ENCODE data around the gene PRKAR1B.
A peak's percentile ranks its signal among the peaks of the same experiment; 100 is the strongest.

PRKAR1B gene

DNA sequence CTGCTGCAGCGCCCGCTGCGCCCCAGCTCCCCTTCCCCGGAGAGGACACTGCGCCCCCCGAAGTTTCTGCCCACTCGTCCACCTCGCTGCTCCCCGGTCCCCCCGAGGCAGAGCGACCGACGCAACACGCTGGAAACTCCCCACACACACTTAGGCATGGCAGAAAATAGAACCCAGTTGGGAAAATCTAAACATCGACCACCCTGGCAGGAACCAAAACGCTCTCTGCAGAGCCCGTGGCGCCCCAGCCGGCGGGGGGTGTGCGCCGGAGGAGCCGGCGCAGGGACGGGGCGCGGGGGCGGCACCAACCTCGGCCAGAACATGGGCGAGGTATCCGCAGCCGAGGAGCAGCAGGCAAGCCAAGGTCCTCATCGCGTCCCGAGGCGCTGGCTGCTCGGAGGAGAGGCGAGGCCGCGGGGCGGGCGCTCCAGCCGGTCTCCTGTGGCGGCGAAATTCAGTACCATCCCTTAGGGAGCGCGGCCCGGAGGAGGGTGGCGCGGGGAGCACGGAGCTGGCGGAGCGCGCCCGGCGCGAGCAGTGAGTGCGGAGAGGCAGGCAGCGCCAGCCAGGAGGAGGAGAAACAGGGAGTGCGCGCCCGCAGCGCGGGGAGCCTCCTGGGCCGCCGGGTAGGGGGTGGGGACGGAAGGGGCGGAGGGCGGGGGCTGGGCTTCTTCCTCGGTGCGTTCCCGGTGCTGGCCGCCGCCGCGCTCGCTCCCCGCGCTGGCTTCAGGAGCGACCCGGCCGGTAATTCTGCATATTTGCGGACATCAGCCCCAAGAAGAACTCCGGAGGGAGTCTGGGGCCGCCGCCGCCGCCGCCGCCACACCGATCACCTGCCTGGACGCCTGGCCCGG is 208.2 kb downstream of the PRKAR1B start:
- peak; percentile 73 for DNase-seq

DNA sequence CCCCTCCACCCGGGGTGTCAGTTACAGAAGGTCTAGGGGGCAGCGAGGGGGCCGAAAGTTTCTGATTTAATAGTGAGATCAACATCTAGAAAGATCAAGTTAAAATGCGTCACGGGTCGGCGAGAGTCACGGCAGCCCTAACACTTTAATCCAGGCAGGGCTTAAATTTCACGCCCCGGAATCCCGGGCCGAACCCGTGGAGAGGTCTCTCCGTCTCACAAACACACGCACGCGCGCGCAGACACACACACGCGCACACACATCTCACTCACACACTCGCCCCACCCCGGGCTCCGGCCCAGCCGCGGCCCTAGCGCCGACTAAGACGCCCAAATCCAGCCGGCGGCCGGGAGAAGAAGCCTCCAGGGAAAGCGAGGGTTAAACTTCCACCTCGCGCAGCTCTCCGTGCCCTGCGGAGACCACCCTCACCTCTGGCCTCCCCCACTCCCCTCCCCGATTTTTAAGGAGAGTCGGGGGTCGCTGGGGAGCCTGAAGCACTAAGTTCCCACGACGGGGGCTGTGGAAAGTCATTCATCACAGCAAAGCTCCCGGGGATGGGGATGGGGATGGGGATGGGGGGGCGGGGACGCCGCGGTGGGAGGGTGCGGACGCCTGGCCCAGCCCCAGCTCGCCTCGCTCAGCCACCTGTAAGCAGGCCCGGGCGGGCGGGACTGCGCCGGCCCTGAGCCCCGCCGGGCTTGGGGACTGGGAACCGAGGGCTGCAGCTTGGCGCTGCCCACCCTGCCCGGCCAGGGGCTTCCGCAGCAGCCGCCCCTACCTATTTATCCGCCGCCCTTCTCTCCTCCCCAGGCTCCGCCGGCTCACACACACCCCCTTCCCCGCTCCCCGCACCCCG is 209.1 kb downstream of the PRKAR1B start:
- DNase-seq = peak; percentile 63

DNA sequence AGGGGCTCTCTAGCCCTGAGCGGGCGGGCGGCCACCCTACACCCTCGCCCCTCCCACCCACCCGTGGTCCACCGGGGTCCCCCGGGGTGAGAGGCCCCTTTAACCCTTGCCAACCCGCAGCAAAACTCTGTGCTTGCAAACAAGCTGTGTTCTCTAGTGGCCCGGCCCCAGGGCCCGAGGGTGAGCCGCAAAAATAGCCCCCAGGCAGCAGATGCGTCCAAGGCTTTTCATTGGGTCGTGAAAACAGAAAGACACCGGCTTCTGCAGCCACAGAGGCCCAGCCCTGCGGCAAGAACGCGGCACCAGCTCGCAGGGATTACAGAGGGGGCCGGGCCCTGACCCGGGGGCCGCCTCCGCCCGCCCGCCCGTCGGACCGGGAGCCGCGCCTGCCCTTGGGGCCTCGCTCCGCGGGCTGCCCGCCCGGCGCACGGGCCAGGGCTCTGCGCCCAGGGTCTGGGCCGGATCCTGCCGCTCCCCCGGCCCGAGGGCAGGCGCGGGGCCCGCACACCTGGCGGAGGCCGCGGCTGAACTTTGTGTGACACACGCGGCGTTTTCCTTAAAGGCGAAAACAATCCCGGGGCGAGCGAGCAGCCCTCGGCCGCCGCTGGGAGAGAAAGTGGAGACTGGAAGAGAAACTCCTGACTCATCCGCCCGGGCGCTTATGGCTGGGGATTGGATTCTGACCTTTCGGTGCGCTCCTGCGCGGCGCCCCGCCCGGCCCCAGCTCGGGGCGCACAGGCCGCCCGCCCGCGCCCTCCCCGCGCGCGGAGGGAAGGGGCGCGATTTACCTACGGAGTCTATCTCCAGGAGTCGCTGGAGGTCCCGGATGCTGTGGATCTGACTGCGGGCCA is 210.2 kb downstream of the PRKAR1B start:
- peak; percentile 70 for DNase-seq

DNA sequence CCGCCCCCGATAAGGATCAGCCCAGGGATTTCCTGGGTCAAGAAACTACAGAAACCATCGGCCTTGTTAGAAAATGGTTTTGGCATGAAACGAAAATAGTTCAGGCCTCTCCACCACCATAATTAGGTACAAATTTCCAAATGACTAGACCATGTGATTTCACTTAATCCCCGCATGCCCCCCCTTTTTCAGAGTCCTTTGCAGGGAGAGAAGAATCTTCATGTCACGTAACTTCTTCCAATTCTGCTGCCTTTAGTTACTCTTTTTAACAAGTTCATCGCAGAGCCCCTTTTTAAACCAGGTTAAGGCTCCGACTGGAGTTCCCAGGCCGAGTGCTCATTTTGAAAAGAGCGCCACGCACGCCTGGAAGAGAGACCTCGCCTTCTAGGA is 210.9 kb downstream of the PRKAR1B start:
- DNase-seq = peak; percentile 42

DNA sequence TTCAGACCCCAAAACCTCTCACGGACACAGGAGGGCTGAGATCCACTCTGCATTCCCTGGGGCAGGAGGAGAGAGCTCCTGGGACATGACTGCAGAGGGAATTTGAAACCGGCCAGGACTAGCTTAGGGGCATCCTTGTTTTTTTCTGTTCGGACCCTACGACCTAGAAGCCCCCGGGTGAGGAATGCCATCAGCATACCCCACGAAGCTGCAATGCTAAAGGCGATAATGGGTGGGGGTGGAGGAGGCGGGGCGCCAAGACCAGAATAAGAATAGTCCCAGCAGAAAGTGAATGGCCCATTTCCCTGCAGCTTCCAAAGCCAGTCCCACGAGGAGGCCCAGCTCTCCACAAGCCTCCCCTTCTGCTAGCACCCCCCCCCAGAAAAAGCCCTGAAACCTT is 211.5 kb downstream of the PRKAR1B start:
- DNase-seq = no peak

DNA sequence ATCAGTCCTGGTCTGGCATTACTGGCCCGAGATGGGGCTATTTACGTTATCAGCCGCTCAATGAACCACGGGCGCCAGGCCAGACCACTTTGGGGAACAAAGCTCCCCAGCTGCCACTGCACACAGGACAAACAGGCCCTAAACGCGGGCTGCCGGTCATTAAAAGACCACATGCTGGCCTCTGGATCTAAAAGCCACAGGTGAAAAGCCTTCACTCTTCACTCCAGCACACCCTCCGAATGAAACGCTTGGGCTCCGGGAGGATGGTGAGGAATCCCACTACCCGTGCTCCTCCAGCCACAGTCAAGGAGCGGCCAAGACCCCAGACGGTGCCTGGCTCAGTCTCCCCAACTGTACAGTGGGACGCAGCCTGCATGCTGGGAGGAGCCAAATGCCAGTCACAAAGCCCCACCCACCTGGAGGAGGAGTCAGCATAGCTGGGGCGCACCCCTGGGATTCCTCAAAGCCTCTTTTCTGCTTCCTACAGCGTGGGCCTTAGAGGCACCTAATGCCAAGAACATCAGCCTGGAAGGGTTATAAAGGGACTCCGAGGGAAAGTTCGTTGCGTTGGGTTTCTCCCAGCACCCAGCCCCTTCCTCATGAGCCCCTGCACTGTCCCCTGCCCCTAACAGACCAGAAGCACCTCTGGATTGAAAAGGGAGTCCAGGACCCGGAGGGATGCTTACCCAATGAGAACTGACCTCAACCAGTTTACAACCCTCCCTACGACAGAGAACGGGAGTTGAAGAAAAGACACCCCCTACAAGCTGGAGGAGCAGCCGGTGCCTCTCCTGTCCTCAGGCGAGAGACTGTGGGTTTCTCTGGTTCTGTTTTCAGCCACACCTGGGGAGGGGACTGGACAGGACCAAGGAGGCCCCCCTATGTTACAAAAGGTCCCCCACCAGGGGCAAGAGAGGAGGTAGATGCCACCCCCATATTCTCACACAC is 212.2 kb downstream of the PRKAR1B start:
- DNase-seq = peak; percentile 25

DNA sequence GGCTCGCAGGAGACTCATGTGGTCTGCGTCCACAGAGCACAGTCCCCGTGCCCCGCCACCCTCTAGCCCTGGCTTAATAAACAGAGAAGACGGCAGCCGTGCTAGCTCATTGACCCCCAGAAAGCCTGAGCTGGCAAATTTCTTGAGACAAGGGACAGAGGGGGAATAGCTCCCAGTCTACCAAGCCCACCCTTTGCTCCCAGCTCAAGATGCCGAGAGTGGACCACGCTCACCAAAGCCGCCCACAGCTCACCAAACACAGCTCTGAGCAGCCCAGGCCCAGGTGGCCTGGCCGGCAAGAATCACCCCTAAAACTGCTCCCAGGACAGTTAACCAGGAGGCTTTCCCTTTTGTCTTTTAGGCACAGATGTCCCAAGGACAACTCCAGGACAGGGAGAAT is 212.8 kb downstream of the PRKAR1B start:
- no peak for DNase-seq

DNA sequence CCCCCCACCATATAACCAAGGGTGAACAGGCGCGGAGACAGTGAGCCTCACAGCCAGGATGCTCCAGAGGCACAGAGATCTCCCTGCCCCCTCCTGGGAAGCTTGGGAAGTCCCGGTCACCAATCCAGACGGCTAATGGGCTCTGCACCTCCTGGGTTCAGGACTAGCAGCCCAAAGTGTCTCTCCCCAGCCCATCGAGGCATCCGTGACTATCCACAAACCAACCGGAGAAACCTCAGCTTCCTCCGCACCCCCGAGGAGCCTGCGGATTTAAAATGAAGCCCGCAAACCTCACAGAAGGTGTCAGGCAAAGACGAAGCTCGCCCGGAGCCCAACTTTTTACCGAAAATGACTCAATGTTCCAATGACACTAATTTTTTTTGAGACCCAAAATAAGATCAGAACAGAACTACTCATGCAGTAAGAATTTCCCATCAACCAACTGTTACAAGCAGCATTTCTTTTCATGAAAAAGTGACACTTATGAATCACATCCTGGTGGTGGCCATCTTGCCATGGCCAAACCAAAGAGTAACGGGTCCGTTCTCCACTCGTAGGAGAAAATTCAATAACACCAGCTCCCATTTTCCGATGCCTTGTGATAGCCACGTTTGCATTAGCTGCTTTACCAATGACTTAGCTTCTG is 213.4 kb downstream of the PRKAR1B start:
- DNase-seq = peak; percentile 75

DNA sequence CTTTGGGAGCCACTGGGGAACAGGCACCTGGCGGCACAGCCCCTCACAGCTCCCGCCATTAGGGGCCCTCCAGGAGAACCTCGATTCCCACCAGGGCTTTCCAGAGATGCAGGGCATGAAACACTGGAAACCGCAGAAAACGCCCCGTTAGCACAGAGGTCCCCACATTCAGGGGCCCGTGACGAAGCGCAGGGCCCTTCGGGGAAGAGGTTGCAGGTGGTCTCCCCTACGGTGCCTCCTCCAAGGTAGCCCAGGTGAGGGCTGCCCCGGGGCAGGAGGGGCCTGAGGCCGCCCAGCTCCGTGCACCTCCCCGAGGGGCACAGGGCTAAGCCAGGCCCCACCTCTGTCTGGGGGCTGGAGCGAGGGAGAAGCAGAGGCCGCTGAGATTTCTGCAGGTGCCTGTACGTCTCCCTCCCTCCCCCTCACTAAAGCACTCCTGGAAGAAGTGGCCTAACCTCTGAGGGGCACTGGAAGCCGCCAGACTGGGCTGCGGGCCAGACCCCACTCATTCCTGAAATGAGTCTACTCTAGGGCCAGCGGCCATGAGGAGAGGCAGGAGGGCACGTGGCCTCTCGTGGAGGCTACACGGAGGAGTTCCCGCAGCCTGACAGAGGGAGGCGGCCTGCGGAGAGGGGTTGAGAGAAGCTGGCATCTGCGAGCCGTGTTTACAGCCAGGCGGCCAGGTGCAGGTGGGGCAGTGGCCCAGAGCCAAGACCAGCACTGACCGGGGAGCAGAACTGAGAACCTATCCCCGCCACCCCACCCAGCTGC is 214.4 kb downstream of the PRKAR1B start:
- DNase-seq = no peak

DNA sequence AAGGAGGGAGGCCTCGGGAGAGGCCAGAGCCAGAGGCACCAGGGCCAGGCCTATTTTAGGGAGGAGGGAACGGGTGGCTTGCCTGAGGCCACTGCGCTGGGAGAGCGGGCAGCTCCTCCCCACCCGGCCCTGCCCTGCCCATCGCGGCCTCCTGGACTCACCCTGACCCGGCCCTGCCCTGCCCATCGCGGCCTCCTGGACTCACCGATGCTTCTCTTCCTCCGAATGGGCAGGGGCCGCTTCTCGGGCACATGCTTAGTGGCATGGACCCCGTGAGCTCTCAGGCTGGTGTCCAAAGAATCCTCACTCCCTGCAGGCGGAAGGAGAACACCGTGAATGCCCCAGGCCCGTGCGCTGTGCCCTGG is 215.0 kb downstream of the PRKAR1B start:
- no peak for DNase-seq

DNA sequence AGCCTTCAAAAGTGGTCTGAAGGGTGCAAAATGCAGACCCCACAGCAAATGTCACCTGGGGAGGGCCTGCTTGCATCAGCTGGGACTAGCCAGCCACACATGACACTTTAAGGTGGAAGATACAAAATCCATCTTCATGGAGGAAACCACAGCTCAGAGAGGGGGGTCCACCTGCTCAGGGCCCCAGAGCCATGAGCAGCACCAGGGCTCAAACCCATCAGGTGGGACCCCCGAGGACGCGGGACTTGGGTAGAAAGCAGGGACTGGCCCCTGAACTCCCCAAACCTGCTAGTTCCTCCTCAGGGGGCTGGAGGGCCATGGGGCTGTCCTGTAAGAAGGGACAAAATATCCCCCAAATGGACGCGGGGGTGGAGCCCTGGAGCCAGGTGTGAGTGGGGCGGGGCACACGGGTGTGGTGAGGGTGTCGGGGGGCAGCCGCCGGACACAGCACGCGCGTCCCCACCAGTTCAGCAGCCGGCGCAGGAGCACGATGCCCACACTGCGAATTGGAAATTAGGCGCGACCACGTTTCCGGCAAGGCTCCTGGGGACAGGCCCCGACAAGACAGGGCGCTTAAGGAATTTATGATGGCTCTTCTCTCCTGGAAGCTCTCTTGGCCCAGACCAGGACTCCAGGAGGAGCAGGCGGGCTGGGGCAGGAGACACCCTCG is 215.5 kb downstream of the PRKAR1B start:
- no peak for DNase-seq

DNA sequence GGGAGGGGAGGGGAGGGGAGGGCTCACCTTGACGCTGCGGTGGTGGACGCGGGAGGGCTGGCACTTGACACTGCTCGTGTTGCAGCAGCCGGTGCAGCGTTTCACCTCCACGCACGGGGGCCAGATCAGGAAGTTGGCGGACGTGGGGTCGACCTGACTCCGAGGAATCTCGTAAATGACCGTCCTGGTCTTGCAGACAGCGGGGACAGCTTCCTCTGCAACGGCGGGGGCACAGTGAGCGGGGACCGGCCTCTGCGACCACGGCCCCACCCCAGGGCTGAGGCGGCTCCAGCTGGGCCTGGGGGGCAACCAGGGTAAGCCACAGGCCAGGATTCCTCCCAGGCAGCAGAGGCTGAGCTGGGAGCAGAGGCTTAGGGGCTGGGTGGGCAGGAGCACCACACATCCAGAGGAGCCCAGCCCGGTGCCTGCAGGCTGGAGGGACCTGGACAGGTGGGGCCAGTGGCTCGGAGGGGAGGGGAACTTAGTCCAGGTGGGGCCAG is 216.2 kb downstream of the PRKAR1B start:
- DNase-seq = no peak

DNA sequence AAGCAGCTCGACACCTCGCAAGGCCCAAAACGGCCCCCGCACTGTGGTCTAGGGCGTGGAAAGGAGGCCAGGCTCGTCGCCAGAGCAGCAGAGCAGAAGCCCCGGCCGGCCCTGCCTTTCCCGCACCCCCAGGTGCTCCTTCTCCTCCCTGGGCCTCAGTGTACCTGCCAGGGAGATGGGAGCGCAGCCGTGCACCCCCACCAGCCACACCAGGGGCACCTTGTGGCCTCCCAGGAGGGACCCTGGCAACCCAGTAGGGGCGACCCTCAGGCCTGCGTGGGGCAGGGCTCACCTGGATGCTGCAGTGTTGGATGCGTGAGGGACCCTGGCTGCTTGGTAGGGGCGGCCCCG is 217.0 kb downstream of the PRKAR1B start:
- DNase-seq = no peak

DNA sequence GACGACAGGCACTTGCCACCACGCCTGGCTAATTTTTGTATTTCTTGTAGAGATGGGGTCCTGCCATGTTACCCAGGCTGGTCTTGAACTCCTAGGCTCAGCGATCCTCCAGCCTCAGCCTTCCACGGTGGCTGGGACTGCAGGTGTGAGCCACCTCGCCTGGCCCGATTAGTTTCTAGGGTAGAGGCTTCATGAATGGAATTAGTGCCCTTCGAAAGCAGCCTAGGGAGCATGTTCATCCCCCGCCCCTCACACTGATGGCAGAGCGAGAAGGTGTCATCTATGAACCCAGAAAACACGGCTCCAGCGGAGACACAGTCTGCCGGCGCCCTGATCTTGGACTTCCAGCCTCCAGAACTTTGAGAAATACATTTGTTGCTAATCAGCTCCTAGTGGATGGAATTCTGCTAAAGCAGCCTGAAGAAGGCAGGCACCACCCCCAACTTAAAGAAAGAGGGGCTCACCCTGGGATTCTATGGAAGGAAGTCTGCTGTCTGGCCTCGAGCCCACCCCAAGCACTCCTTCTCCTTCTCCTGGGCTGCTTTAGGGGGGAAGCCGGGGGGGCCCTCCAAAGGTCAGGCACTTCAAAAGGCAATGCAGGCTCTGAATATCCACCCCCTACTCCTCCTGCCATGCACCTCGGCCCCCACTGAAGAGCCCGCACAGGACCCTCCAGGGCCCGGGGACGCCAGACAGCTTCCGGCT is 217.5 kb downstream of the PRKAR1B start:
- peak; percentile 25 for DNase-seq

DNA sequence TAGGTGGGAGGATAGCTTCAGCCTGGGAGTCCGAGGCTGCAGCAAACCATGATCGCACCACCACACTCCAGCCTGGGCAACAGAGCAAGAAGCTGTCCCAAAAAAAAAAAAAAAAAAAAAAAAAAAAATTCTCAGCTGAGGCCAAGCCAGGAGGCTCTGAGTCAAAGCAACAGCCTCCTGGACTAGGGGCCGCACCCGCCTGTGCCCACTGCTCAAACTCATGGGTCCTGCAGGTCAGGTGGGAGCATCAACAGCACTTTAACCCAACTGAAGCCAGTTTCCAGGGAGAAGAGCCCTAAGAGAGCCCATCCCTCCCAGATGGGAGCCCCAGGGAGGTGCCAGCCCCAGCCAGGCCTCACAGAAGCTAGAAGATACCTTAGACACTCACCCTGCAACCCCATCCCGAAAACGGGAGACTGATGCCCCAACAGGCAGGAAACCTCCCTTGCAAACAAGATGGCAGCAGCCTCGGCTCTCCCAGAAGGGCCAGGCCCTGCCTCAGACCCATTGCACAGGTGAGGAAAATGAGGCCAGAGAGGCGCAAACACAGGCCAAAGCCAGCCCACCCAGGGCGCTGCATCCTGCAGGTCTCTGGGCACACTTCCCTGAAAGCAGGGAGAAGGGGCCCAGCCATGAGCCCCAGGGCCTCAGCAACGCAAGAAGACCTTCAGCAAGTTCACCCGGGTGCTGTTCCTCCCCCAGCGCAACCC is 218.5 kb downstream of the PRKAR1B start:
- DNase-seq = no peak

DNA sequence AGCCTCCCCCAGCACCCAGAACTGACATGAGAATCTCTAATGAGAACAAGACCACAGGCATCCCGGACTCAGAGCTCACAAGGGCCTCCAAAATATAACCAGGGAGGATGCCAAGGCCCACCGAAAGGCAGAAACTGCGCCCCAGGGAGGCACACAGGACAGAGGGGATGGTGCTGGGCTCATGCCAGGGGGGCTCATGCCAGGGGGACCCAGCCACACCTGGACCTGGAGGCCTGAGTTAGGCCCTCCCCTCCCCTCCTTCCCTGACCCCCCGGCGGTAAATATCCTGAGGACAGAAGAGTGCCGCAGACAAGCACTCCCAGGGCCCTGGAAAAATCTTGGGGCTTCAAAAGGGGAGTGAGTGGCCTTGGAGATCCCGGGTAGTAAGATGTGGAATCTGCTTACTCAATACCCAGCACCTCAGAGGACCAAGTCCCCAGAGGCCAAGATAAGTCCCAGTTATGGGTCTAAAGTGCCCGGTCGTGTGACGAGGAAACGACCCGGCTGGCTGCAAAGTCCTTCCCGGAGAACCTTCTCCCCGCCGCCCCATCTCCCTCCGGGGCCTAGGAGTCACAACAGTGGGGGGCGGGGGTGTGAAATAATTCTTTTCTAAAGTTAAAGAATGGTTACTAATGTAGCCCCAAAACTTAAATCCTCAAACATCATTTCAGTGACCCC is 219.3 kb downstream of the PRKAR1B start:
- DNase-seq = no peak

DNA sequence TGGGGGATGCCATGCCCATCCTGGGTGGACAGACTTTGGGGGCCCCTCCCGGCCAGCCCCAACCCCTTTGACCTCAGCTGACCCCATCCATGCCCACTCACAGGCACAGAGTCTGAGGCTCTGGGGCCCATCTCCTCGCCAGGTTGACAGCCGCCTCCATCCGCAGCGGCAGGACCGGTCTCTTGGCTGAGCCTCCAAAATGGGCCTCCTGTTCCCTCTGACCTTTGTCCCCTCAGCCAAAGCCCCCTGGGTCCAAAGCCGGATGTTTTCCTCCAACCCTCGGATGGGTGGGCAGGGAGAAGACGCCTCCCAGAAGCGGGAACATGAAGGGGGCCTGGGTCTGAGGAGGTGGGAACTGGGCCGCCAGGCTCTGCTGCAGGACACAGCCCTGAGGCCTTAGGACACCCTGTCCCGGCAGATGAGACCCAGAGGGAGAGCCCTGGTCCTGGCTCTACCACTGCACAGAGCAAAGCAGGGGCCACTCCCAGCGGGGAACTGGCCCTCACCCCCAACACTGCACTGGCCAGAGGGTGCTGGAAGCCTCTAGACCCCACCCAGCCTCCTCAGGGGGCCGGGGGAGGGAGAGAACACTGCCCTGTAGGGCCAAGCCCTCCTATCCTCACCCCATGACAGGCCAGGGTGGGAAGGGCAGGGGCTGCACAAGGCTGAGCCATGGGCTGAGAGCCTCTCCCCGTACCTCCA is 220.0 kb downstream of the PRKAR1B start:
- no peak for DNase-seq
